ENCODE data around the gene EPHA4. TPM values are rescaled to one million over a fixed set of nuclear protein-coding genes. Genes with fewer than 3 reads are reported as not detected.

Gene EPHA4
- polyA plus RNA-seq, 1 donor (not counting 4 experiments of a cell fraction or from before 2014, with no cell fraction given): 9.0 TPM

DNA sequence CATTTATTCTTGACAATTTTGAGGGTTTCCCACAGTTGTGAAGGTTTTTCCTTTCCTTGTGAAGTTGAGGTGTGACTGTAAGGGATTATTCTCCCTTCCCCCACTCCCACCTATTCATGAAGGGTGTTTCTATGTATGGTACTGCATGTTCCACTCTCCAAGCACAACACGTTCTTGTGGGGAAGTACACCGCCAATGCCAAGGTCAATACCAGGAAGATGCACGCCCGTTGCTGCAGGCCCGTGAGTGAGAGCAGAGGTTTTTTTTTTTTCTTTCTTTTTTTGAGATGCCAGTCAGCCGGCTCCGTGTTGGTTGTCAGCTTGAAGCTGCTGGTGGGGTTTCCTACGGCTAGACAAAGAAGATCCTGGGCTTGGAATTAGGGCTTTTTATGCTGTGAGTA lies 38.6 kb upstream of the EPHA4 start:
- DNase-seq (ENCODE audit: low read depth, low spot score) (no peak), FAIRE-seq (no peak)
- Histone ChIP-seq H3K4me2 (ENCODE audit: control insufficient read depth, extremely low read depth, insufficient read depth, low read depth, low read length) (no peak overlapping the region), H3K27me3 (ENCODE audit: control insufficient read depth, extremely low read depth, insufficient read depth, low read length) (no peaks in the 10 kb centered on the region), H3K9me1 (ENCODE audit: control insufficient read depth, extremely low read depth, insufficient read depth, low read length) (no peaks in the 10 kb centered on the region), H2AFZ (ENCODE audit: control insufficient read depth, low read length) (peak overlapping the region; percentile 16), H3K9me3 (ENCODE audit: control insufficient read depth, low read depth, low read length) (no peaks in the 10 kb centered on the region), H3K9ac (ENCODE audit: control insufficient read depth, extremely low read depth, insufficient read depth, low read length) (no peak overlapping the region), H4K20me1 (ENCODE audit: control insufficient read depth, extremely low read depth, insufficient read depth, low read length) (no peaks in the 10 kb centered on the region), H3K79me2 (ENCODE audit: control insufficient read depth, insufficient read depth, low read length) (no peaks in the 10 kb centered on the region), H3K27ac (ENCODE audit: control insufficient read depth, insufficient read depth, low read length) (no peak overlapping the region), H3K4me3 (ENCODE audit: control insufficient read depth in 2 of 3, extremely low read depth in 1 of 3, insufficient read depth in 2 of 3, low read depth in 1 of 3, low read length in 3 of 3) (no peak overlapping the region), H3K4me1 (ENCODE audit: control insufficient read depth, extremely low read depth, insufficient read depth, low read length) (no peaks in the 10 kb centered on the region), H3K36me3 (ENCODE audit: control insufficient read depth in 2 of 2, extremely low read depth in 1 of 2, insufficient read depth in 2 of 2, low read length in 2 of 2) (no peaks in the 10 kb centered on the region)
- no peak for TF ChIP-seq CTCF (optimal IDR thresholded peaks at IDR 0.05 in 1 of 3, IDR thresholded peaks at IDR 0.05 in 1 of 3, conservative IDR thresholded peaks at IDR 0.05 in 1 of 3; ENCODE audit: extremely low read depth in 1 of 3, insufficient read depth in 2 of 3, low read length in 3 of 3)
- TF ChIP-seq EZH2 (IDR thresholded peaks at IDR 0.05; ENCODE audit: low read length): no peak
- dilution Hi-C loops (cut with MboI; ENCODE audit: extremely low pct_ligation_motif_present, low sequenced_read_pairs): no loop called here

DNA sequence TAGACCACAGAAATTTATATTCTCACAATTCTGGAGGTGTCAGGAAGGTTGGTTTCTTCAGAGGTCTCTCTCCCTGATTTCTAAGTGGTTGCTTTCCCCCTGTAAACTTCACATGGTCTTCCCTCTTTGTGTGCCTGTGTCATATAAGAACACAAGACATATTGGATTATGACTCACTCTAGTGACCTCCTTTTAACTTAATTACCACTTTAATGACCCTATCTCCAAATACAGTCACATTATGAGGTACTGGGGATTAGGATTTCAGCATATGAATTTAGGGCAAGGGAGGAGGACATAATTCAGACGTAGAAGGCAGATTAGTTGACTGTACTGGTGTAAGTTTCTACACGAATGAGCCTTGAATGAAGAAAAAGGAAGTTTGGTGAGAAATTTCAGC lies 38.2 kb upstream of the EPHA4 start:
- no peak overlapping the region for H3K27ac ChIP-seq (ENCODE audit: control insufficient read depth, insufficient read depth, low read length)
- H3K36me3 ChIP-seq (ENCODE audit: control insufficient read depth in 2 of 2, extremely low read depth in 1 of 2, insufficient read depth in 2 of 2, low read length in 2 of 2): no peaks in the 10 kb centered on the region
- no peaks in the 10 kb centered on the region for H3K79me2 ChIP-seq (ENCODE audit: control insufficient read depth, insufficient read depth, low read length)
- no peak overlapping the region for H2AFZ ChIP-seq (ENCODE audit: control insufficient read depth, low read length)
- no peaks in the 10 kb centered on the region for H3K9me3 ChIP-seq (ENCODE audit: control insufficient read depth, low read depth, low read length)
- H3K27me3 ChIP-seq (ENCODE audit: control insufficient read depth, extremely low read depth, insufficient read depth, low read length): no peaks in the 10 kb centered on the region
- TF ChIP-seq CTCF (optimal IDR thresholded peaks at IDR 0.05 in 1 of 3, IDR thresholded peaks at IDR 0.05 in 1 of 3, conservative IDR thresholded peaks at IDR 0.05 in 1 of 3; ENCODE audit: extremely low read depth in 1 of 3, insufficient read depth in 2 of 3, low read length in 3 of 3): no peak
- TF ChIP-seq EZH2 (IDR thresholded peaks at IDR 0.05; ENCODE audit: low read length): no peak
- no peaks in the 10 kb centered on the region for H4K20me1 ChIP-seq (ENCODE audit: control insufficient read depth, extremely low read depth, insufficient read depth, low read length)
- H3K9me1 ChIP-seq (ENCODE audit: control insufficient read depth, extremely low read depth, insufficient read depth, low read length): no peaks in the 10 kb centered on the region
- FAIRE-seq: no peak
- no peak overlapping the region for H3K4me2 ChIP-seq (ENCODE audit: control insufficient read depth, extremely low read depth, insufficient read depth, low read depth, low read length)
- DNase-seq (ENCODE audit: low read depth, low spot score): no peak
- H3K9ac ChIP-seq (ENCODE audit: control insufficient read depth, extremely low read depth, insufficient read depth, low read length): no peak overlapping the region
- no peak overlapping the region for H3K4me3 ChIP-seq (ENCODE audit: control insufficient read depth in 2 of 3, extremely low read depth in 1 of 3, insufficient read depth in 2 of 3, low read depth in 1 of 3, low read length in 3 of 3)
- H3K4me1 ChIP-seq (ENCODE audit: control insufficient read depth, extremely low read depth, insufficient read depth, low read length): no peaks in the 10 kb centered on the region
- dilution Hi-C loops (cut with MboI; ENCODE audit: extremely low pct_ligation_motif_present, low sequenced_read_pairs): no loop called here

All from keratinocyte (primary cell).